ENCODE results near the gene TRPV3. TPM values are rescaled to one million over a fixed set of nuclear protein-coding genes. Genes with fewer than 3 reads are reported as not detected.

TRPV3 gene
- total and polyA plus RNA-seq, 2 donors (not counting 3 experiments of a cell fraction or from before 2014, with no cell fraction given), result 0.01 TPM; not detected in 1

GRCh38 chr17:3474212-3474611 is 83.4 kb downstream of the TRPV3 start:
- Histone ChIP-seq H3K9ac (replicated peaks; ENCODE audit: extremely low read depth, insufficient read depth, low read length) (no peak overlapping the region), H3K9me3 (replicated peaks; ENCODE audit: control insufficient read depth, insufficient read depth, low read length) (no peaks in the 10 kb centered on the region), H3K9me1 (replicated peaks; ENCODE audit: control insufficient read depth, extremely low read depth, insufficient read depth, low read length) (no peaks in the 10 kb centered on the region), H3K27ac (ENCODE audit: insufficient read depth, low read depth, low read length) (no peak overlapping the region), H3K27me3 (ENCODE audit: control insufficient read depth in 2 of 2, insufficient read depth in 2 of 2, low read length in 2 of 2) (no peaks in the 10 kb centered on the region), H3K4me2 (ENCODE audit: insufficient read depth, low read length) (no peak overlapping the region), H3K79me2 (ENCODE audit: control insufficient read depth, insufficient read depth, low read length) (no peaks in the 10 kb centered on the region), H4K20me1 (replicated peaks; ENCODE audit: control insufficient read depth, extremely low read depth, insufficient read depth, low read length) (no peaks in the 10 kb centered on the region), H3K4me1 (ENCODE audit: control insufficient read depth, extremely low read depth, insufficient read depth, low read length) (no peaks in the 10 kb centered on the region), H2AFZ (ENCODE audit: low read depth, low read length) (no peak overlapping the region), H3K36me3 (ENCODE audit: control insufficient read depth in 2 of 2, extremely low read depth in 1 of 2, insufficient read depth in 2 of 2, low read length in 2 of 2) (no peaks in the 10 kb centered on the region), H3K4me3 (replicated peaks in 1 of 3; ENCODE audit: insufficient read depth in 1 of 3, low read depth in 1 of 3, low read length in 3 of 3) (no peak overlapping the region)
- ChIA-PET POLR2A (no interaction called here), CTCF (no interaction called here)
- FAIRE-seq, result no peak
- intact Hi-C loops (cut with micrococcal nuclease), result no loop called here
- TF ChIP-seq MYC (IDR thresholded peaks at IDR 0.05; ENCODE audit: low read depth, low read length), result no peak
- TF ChIP-seq JUN (IDR thresholded peaks at IDR 0.05; ENCODE audit: borderline replicate concordance, insufficient read depth, insufficient read length, low read depth), result no peak
- no peak for TF ChIP-seq EZH2 (IDR thresholded peaks at IDR 0.05; ENCODE audit: borderline replicate concordance, low read depth, low read length, severe bottlenecking)
- no peak for TF ChIP-seq MAX (IDR thresholded peaks at IDR 0.05; ENCODE audit: insufficient read depth, insufficient read length)
- TF ChIP-seq POLR2A (IDR thresholded peaks at IDR 0.05; ENCODE audit: low read depth, low read length), result no peak
- TF ChIP-seq GATA2 (IDR thresholded peaks at IDR 0.05; ENCODE audit: insufficient read depth, insufficient read length, low read depth, low read length), result no peak
- TF ChIP-seq CTCF (IDR thresholded peaks at IDR 0.05; ENCODE audit: extremely low read depth in 1 of 2, insufficient read depth in 1 of 2, low read depth in 1 of 2, low read length in 2 of 2), result no peak
- TF ChIP-seq POLR2AphosphoS5 (IDR thresholded peaks at IDR 0.05; ENCODE audit: insufficient read depth, low read depth, low read length), result no peak
- no peak for TF ChIP-seq FOS (IDR thresholded peaks at IDR 0.05; ENCODE audit: borderline replicate concordance, insufficient read depth, low read length)
- BruUV-seq (replicated peaks), result no TSS peak
- DNase-seq (ENCODE audit: low read depth, low spot score), result no peak
- dilution Hi-C loops (cut with MboI; ENCODE audit: extremely low pct_ligation_motif_present, low sequenced_read_pairs), result no loop called here

All from endothelial cell of umbilical vein (primary cell).